ENCODE results near the gene CASP10. TPM values are rescaled to one million over a fixed set of nuclear protein-coding genes. Genes with fewer than 3 reads are reported as not detected.
"Not testable (repeated sequence)": the region's sequence is repeated elsewhere in the genome, so short reads cannot be mapped to it uniquely, and the experiment has no call there.

CASP10 gene
- total RNA-seq, 2 donors from 2014 or later: 3.5 to 6.8 TPM

DNA sequence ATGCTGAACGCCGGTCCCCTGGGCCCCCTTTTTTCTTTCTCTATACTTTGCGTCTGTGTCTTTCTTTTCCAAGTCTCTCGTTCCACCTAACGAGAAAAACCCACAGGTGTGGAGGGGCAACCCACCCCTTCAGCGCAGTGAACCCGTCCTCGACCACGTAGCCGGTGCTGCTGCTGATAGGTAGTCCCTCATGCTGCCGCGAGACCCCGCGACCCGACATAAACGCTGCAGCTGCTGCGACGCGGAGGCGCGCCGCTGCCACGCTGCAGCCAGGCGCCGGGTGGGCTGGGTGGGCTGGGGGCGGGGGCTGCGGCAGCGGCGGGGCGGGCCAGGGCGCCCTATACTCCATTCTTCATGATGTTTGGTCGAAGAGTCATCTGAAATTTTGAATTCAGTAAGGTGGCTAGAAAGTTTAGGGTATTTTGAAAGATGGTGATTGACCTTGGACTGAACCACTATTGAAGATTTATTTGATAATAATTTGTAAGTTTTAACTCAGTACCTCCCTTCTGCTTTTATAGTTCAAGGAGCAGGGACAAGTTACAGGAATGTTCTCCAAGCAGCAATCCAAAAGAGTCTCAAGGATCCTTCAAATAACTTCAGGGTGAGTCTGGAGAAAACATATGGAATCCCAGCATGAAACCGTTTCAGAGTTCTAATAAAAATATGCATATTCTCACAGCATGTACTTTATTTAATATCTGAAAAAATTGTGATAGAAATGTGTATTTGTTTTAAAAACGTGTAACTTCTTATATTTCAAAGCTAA, 42.9 kb upstream of the CASP10 start:
- no peaks in the 10 kb centered on the region for H3K27me3 ChIP-seq
- peaks cover 0 to 35% of the 10 kb centered on the region in 2 donors for H3K4me1 ChIP-seq
- no peak for DNase-seq (ENCODE audit: low spot score)
- H3K4me3 ChIP-seq: no peak overlapping the region
- no peaks in the 10 kb centered on the region for H3K9me3 ChIP-seq
- peaks cover 92% of the 10 kb centered on the region for H3K36me3 ChIP-seq
- TF ChIP-seq, protein P1, sequence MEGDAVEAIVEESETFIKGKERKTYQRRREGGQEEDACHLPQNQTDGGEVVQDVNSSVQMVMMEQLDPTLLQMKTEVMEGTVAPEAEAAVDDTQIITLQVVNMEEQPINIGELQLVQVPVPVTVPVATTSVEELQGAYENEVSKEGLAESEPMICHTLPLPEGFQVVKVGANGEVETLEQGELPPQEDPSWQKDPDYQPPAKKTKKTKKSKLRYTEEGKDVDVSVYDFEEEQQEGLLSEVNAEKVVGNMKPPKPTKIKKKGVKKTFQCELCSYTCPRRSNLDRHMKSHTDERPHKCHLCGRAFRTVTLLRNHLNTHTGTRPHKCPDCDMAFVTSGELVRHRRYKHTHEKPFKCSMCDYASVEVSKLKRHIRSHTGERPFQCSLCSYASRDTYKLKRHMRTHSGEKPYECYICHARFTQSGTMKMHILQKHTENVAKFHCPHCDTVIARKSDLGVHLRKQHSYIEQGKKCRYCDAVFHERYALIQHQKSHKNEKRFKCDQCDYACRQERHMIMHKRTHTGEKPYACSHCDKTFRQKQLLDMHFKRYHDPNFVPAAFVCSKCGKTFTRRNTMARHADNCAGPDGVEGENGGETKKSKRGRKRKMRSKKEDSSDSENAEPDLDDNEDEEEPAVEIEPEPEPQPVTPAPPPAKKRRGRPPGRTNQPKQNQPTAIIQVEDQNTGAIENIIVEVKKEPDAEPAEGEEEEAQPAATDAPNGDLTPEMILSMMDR (IDR thresholded peaks at IDR 0.05): no peak
- H3K27ac ChIP-seq: peak overlapping the region in 1 of 2 donors; percentile 24

DNA sequence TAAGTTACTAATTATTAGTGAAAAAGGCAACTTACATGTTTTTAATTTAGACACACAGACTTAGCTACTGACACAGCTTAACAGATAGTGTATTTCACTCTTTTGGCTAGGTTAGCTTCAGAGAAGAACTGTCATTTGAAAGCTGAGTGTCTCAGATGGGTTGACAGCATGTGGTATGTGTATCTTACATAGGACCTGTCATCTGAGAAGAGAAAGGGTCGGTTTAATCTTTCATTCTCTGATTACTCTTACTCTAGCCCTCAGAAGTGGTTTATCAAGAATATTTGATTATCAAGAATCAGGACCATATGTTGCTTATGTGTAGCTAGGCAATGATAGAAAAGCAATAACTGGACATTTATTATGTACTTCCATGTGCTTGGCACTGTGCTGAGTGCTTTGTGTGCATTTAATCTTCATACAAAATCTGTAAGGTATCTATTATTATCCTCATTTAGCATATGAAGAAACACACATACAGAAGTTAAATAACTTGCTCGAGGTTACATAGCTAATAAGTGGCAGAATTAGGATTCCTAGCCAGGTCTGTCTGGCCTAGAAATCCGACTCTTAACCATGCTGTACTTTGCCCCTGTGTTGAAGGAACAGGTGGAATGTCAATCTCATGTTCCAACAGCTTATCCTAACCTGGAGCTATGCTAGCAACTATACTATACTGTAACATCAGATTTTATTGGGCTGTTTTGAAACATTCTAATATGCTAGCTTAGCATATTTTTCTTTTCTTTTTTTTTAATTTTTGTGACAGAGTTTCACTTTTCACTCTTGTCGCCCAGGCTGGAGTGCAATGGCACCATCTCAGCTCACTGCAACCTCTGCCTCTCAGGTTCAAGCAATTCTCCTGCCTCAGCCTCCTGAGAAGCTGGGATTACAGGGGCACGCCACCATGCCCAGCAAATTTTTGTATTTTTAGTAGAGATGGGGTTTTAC, 38.6 kb upstream of the CASP10 start:
- Histone ChIP-seq H3K4me1 (peaks cover 0 to 17% of the 10 kb centered on the region in 2 donors), H3K27me3 (no peaks in the 10 kb centered on the region), H3K27ac (no peak overlapping the region), H3K4me3 (no peak overlapping the region), H3K36me3 (peaks cover 95% of the 10 kb centered on the region), H3K9me3 (no peaks in the 10 kb centered on the region)
- TF ChIP-seq, protein P1 (IDR thresholded peaks at IDR 0.05): no peak
- DNase-seq (ENCODE audit: low spot score): no peak

DNA sequence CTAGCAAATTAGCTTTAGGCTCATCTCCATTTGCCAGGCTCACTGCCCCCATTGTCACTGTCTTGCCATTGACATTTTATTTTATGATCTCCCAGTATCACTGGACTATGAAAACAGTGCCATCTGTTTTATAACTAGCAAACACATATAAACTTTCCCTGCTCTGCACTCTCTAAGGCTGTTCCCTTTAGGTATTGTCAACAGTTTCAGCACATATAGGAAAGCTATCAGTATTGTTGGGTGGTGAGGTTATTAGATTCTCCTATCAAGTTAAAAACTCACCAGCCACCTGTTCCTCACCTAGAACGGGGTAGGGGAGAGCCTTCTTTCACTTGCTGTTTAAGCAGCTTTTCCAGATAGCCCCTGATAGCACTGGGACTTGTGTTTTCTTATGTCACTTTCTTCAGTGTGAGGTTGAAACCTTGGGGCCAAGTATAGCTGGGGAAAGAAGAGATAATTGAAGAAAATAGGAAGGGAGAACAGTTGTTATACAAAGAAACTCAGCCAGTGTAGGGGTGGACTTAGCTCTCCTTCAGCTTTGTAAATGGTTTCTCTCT, 34.4 kb upstream of the CASP10 start:
- H3K36me3 ChIP-seq: peaks cover 91% of the 10 kb centered on the region

DNA sequence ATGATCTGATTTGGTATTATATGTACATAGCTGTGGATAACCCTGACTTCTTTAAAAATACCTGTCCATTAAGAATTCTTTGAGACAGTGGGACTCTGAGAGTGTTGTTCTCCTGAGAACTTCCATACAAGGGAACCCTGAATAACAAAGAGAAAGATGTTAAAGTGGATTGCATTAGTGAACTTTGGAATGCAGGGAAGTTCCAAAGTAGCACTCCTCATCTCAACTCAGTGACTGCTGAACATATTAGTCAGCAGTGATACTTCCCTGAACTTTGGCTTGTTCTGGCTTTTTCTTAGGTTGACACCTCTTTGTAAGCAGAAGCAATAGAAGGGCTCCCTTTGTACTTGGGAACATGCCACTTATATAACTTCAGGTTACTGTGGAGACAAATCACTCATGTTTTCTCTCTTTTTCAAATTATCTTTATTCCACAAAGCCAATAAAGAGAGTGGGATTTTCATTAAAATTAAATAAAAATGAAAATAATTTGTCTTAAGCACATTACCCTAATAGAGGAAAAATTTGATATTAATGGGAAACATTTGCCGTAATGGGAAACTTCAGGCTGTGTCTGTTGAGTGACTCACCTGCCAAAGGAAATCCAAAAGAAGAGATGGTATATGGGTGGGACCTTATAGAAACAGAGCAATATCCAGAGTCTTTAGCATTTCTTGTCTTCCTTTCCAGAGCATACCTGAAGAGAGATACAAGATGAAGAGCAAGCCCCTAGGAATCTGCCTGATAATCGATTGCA, 33.7 kb upstream of the CASP10 start:
- Histone ChIP-seq H3K36me3 (peaks cover 90% of the 10 kb centered on the region), H3K4me1 (peaks cover 0 to 53% of the 10 kb centered on the region in 2 donors)

More for the DNA sequence above, 34.4 kb upstream of the CASP10 start:
- Histone ChIP-seq H3K4me3 (no peak overlapping the region), H3K9me3 (no peaks in the 10 kb centered on the region), H3K27ac (peak overlapping the region; percentile 36 to 83), H3K27me3 (no peaks in the 10 kb centered on the region), H3K4me1 (peaks cover 0 to 50% of the 10 kb centered on the region in 2 donors)
- no peak for DNase-seq (ENCODE audit: low spot score)
- TF ChIP-seq, protein P1 (IDR thresholded peaks at IDR 0.05): no peak

DNA sequence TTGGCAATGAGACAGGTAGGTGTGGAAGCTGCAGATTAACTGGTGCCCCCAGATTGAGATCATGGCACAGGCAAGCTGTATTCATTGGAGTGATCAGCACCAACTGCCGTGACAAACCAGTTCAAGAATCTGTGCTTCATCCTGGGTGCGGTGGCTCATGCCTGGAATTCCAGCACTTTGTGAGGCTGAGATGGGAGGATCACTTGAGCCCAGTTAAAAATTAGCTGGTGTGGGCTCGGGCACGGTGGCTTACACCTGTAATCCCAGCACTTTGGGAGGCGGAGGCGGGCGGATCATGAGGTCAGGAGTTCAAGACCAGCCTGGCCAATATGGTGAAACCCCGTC, 33.1 kb upstream of the CASP10 start:
- peaks cover 90% of the 10 kb centered on the region for H3K36me3 ChIP-seq
- H3K4me3 ChIP-seq; H3K27me3 ChIP-seq; DNase-seq (ENCODE audit: low spot score); H3K9me3 ChIP-seq: not testable (repeated sequence)
- peaks cover 0 to 59% of the 10 kb centered on the region in 2 donors for H3K4me1 ChIP-seq
- peak overlapping the region; percentile 67 to 83 for H3K27ac ChIP-seq

More for the DNA sequence above, 33.7 kb upstream of the CASP10 start:
- no peak for DNase-seq (ENCODE audit: low spot score)
- H3K9me3 ChIP-seq: no peaks in the 10 kb centered on the region
- H3K27me3 ChIP-seq: no peaks in the 10 kb centered on the region
- H3K4me3 ChIP-seq: no peak overlapping the region
- TF ChIP-seq, protein P1 (IDR thresholded peaks at IDR 0.05): no peak
- H3K27ac ChIP-seq: peak overlapping the region; percentile 67 to 83

Measured in right atrium auricular region (tissue), 2 donors.